Gastrocnemius medialis (tissue), 4 donors: ENCODE data around the gene HOXD12. TPM values are rescaled to one million over a fixed set of nuclear protein-coding genes. Genes with fewer than 3 reads are reported as not detected.

Source experiments
- ATAC-seq, 2 donors: fragments of 150-250 bp; one replicate each; pipeline ENCODE4 v1.9.1; 2016
- DNase-seq, 2 donors: peaks; one replicate each; pipeline ENCODE4 v3.0.0-alpha.2; 2019
- H3K27ac ChIP-seq, 4 donors: fragments of 200-600 bp; sonication (generic); 1 replicate in 1 of 4; 2 replicates in 3 of 4; pipeline ENCODE4 v1.5.1; 2016 to 2018; ENCODE audit warnings: mild to moderate bottlenecking in 2 of 4, moderate library complexity in 1 of 4
- H3K27me3 ChIP-seq, 3 donors: fragments of 200-600 bp; sonication (generic) in 2 of 3; 1 replicate in 1 of 3; 2 replicates in 2 of 3; pipeline versions ENCODE4 v1.5.1 to v1.6.0; 2016 to 2019; ENCODE audit warnings: mild to moderate bottlenecking in 1 of 3, moderate library complexity in 1 of 3
- H3K36me3 ChIP-seq, 2 donors: fragments of 200-600 bp; sonication (generic) in 1 of 2; one replicate each; pipeline ENCODE4 v1.5.1; 2017 to 2018
- H3K4me1 ChIP-seq, 2 donors: fragments of 200-600 bp; sonication (generic) in 1 of 2; one replicate each; pipeline ENCODE4 v1.5.1; 2016 to 2017; ENCODE audit warnings: mild to moderate bottlenecking in 2 of 2
- H3K4me3 ChIP-seq, 4 donors: fragments of 200-600 bp; sonication (generic) in 3 of 4; 1 replicate in 1 of 4; 2 replicates in 3 of 4; pipeline ENCODE4 v1.5.1; 2016 to 2019; ENCODE audit warnings: mild to moderate bottlenecking in 2 of 4
- H3K9me3 ChIP-seq, 3 donors: fragments of 200-600 bp; sonication (generic) in 2 of 3; 1 replicate in 1 of 3; 2 replicates in 2 of 3; pipeline ENCODE4 v1.5.1; 2016 to 2019
- CTCF ChIP-seq, 5 experiments: fragments of 450-650 bp in 3 of 5; fragments of 200-600 bp in 2 of 5; sonication (generic) in 2 of 5; IDR thresholded peaks in 4 of 5; conservative IDR thresholded peaks in 1 of 5; 1 replicate in 4 of 5; 2 replicates in 1 of 5; pipeline ENCODE4 v1.5.1; 2016 to 2019; ENCODE audit warnings: antibody characterized with exemption in 5 of 5, mild to moderate bottlenecking in 3 of 5, moderate library complexity in 3 of 5
- POLR2A ChIP-seq, 2 donors: fragments of 450-650 bp; IDR thresholded peaks; one replicate each; pipeline ENCODE4 v1.6.1; 2017; ENCODE audit warnings: antibody characterized with exemption in 2 of 2, mild to moderate bottlenecking in 2 of 2, moderate library complexity in 2 of 2
- in situ Hi-C, 4 donors: fragments of 200-750 bp; cut with MboI; loops; one replicate each; pipeline versions ENCODE4 v1.15.0 to v1.8.0; 2017; ENCODE audit warnings: low sequenced_read_pairs in 4 of 4
- intact Hi-C: fragments of 100-400 bp; cut with DNase I; formaldehyde crosslinking; loops from one replicate; pipeline ENCODE4 v1.15.1; 2023; ENCODE audit warnings: low total_unique reads
- total RNA-seq, 4 donors: library from RNA; depleted of rRNA; stranded (reverse); fragments of >200 nt; gene quantifications; one replicate each; pipeline versions ENCODE4 v1.1.0 to v1.2.3, GENCODE V29; 2016

Gene HOXD12
- total RNA-seq, 4 donors from 2014 or later = not detected

- no peak for DNase-seq
- no peaks in the 10 kb centered on the region for H3K36me3 ChIP-seq
- intact Hi-C loops (loop anchor here (10.0 kb wide), 1 partner anchor 1023 kb away; no protein-coding TSS in a partner anchor), in situ Hi-C loops (loop anchor here in 3 of 4 donors (10.0 to 25.0 kb wide), 2 partner anchors 513 to 691 kb away; no protein-coding TSS in a partner anchor)
- peak overlapping the region; percentile 60 to 73 (median 70) for H3K4me3 ChIP-seq
- peaks cover 5 to 14% of the 10 kb centered on the region in 2 donors for H3K4me1 ChIP-seq
- no peak for ATAC-seq
- no peaks in the 10 kb centered on the region for H3K9me3 ChIP-seq
- no peak for TF ChIP-seq CTCF (IDR thresholded peaks at IDR 0.05 in 4 of 5, conservative IDR thresholded peaks at IDR 0.05 in 1 of 5)
- no peak for TF ChIP-seq POLR2A (IDR thresholded peaks at IDR 0.05)
- H3K27me3 ChIP-seq = peaks cover 68 to 85% (median 83%) of the 10 kb centered on the region in 3 donors
- H3K27ac ChIP-seq = peak overlapping the region in 1 of 4 donors; percentile 84
These were observed 21.8 kb downstream of the HOXD12 start for GRCh38 chr2:176121190-176122051.

DNA sequence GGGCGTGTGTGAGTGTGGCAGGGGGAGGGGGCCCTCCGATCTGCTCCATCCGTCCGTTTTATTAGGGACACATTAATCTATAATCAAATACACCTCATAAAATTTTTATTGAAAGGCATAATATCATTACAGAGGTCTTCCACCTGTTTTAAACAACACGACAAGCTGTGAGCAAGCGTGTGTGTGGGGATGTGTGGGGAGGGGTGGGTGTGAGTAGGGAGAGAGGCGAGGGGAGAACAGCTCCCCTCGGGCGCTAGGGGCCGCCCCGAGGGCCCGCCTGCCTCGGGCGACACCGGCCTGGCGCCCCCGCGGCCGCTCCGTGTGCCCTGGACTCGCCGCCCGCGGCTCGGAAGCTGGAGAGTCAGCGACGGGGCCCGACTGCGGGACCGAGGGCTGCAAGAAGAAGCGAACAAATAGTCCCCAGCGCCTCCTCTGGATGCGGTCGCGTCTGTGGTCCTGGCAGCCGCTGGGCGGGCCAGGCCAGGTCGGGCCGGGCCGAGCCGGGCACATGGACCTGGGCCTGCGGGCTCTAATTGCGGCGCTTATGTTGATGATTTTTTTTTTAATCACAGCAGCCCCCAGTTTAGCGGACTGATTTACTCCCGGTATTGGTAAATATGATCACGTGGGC is 22.6 kb downstream of the HOXD12 start:
- Histone ChIP-seq H3K27ac (peak overlapping the region; percentile 32 to 84 (median 66)), H3K27me3 (peaks cover 61 to 81% (median 77%) of the 10 kb centered on the region in 3 donors), H3K4me1 (peaks cover 9 to 14% of the 10 kb centered on the region in 2 donors), H3K4me3 (peak overlapping the region; percentile 60 to 73 (median 70)), H3K36me3 (no peaks in the 10 kb centered on the region), H3K9me3 (no peaks in the 10 kb centered on the region)
- ATAC-seq (peak; percentile 18 to 50), DNase-seq (no peak)
- intact Hi-C loops (loop anchor here (10.0 kb wide), 1 partner anchor 1023 kb away; no protein-coding TSS in a partner anchor), in situ Hi-C loops (loop anchor here in 3 of 4 donors (10.0 to 25.0 kb wide), 2 partner anchors 513 to 690 kb away; no protein-coding TSS in a partner anchor)
- TF ChIP-seq CTCF (IDR thresholded peaks at IDR 0.05 in 4 of 5, conservative IDR thresholded peaks at IDR 0.05 in 1 of 5) (no peak), POLR2A (IDR thresholded peaks at IDR 0.05) (no peak)

GRCh38 chr2:176122683-176123410 is 23.3 kb downstream of the HOXD12 start, which contains the start of gene HOXD9:
HOXD9 (plus strand) TSS chr2:176122719; CDS start chr2:176122769, 50 bp downstream.
- no peaks in the 10 kb centered on the region for H3K36me3 ChIP-seq
- H3K27me3 ChIP-seq = peaks cover 54 to 81% (median 71%) of the 10 kb centered on the region in 3 donors
- peak; percentile 53 to 60 for DNase-seq
- H3K4me1 ChIP-seq = peaks cover 9 to 14% of the 10 kb centered on the region in 2 donors
- no peaks in the 10 kb centered on the region for H3K9me3 ChIP-seq
- intact Hi-C loops = loop anchor here (10.0 kb wide), 1 partner anchor 1022 kb away; no protein-coding TSS in a partner anchor
- in situ Hi-C loops = loop anchor here in 3 of 4 donors (10.0 to 25.0 kb wide), 2 partner anchors 512 to 689 kb away; no protein-coding TSS in a partner anchor
- peak; percentile 76 to 90 for ATAC-seq
- H3K27ac ChIP-seq = peak within 1 kb of the TSS; percentile 32 to 84 (median 66)
- TF ChIP-seq POLR2A (IDR thresholded peaks at IDR 0.05) (peak in 1 of 2 donors; percentile 47), CTCF (IDR thresholded peaks at IDR 0.05 in 4 of 5, conservative IDR thresholded peaks at IDR 0.05 in 1 of 5) (no peak)
- H3K4me3 ChIP-seq = peak within 1 kb of the TSS; percentile 60 to 73 (median 70)
